Activated CD8-positive, alpha-beta memory T cell treated with anti-CD3 and anti-CD28 coated beads, Interleukin-2, amount 50 U/mL, for 4 hours (primary cell): Measurements from ENCODE around the gene C1QTNF1.
A peak's percentile ranks its signal among the peaks of the same experiment; 100 is the strongest.
"Not testable (repeated sequence)": the region's sequence is repeated elsewhere in the genome, so short reads cannot be mapped to it uniquely, and the experiment has no call there.

Experiments
- DNase-seq: peaks from one replicate; pipeline ENCODE4 v3.0.0-alpha.2; 2020

C1QTNF1 gene

DNA sequence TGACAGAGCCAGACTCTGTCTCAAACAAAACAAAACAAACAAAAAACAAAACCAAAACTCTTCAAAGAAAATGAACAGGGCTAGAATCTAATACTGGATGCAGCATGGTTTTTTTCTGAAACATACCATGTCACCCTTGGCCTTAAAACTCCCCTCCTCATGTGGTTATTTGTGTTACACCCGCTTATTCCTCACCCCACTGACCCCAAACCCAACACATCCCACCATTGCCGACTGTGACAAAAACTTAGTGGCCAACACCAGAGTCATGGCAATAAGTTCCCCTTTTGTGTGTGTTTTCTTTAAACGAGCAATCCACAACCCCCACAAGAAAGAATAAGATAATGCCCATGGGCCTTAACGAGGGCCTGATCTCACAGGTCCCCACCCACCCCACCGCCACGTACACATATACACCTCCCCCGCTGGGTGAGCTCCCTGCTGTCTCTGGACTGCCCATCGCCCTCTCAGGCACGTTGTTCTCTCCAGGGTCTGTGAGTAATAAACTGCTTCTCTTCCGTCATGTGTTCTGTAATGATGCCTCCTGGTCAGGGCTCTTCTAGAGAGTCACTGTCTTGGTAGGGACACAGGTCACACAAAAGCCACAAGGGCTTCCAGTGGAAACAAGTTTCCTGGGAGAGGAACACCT, 33.9 kb downstream of the C1QTNF1 start:
- no peak for DNase-seq

DNA sequence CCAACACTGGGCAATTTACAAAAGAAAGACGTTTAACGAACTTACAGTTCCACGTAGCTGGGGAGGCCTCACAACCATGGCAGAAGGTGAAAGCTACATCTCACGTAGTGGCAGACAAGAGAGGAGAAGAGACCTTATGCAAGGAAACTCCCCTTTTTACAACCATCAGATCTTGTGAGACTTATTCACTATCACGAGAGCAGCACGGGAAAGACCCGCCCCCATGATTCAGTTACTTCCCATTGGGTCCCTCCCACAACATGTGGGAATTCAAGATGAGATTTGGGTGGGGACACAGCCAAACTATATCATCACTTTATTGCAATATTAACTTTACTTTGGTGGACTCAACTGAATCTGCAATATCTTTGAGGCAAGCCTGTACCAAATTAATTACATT, 38.7 kb downstream of the C1QTNF1 start:
- no peak for DNase-seq

GRCh38 chr17:79064026-79064425, 40.1 kb downstream of the C1QTNF1 start:
- DNase-seq = no peak

DNA sequence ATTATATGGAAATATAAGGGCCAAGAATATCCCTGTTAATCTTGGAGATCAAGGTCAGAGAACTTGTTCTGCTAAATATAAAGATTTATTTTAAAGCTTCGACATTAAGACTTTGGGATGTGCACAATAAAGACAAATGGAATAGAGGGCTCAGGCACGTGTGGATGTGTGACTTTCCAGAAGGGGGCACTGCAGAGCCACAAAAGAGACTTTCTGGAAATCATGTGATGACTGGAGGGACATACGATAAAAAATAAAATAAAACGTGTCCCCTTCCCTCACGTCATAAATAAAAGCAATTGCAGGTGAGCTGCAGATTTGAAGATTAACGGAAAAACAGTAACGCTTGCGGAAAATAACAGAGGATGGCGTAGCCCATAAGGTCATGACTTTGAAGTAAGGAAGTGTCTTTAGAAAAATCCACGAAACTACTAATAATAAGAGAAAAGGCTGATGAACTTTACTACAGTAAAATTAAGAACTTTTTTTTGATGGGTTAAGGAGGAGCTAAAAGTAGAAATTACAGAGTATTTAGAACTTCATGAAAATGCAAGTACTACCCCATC, 41.2 kb downstream of the C1QTNF1 start:
- peak; percentile 62 for DNase-seq

DNA sequence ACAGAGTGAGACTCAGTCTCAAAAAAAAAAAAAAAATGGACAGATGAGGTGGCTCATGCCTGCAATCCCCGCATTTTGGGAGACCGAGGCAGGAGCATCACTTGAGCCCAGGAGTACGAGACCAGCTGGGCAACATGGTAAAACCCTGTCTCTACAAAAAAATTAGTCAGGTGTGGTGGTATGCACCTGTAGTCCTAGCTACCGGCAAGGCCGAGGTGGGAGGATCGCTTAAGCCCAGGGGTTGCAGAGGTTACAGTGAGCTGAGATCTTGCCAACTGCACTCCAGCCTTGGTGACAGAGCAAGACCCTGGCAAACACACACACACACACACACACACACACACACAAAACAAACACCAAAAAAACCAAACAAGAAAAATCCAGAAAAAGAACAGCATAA, 43.0 kb downstream of the C1QTNF1 start:
- no peak for DNase-seq

GRCh38 chr17:79070266-79070880, 46.4 kb downstream of the C1QTNF1 start:
- no peak for DNase-seq

DNA sequence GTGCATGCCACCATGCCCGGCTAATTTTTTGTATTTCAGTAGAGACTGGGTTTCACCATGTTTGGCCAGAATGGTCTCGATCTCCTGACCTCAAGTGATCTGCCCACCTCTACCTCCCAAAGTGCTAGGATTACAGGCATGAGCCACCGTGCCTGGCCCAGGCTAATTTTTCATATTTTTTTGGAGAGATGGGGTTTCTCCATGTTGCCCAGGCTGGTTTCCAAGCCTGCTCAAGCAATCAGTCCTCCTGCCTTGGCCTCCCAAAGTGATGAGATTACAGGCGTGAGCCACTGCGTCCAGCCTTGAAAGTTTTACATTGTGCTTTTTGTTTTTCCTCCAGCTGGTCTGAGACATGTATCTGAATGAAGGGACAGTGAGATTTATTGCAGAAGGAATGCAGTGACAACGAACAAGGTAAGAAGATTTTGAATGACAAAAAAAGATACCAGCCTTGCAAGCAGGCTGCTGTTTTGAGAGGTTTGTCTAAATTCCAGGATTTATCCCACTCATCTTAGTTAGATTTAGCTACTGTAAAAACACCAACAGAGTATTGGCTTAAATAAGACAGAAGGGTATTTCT, 47.3 kb downstream of the C1QTNF1 start:
- no peak for DNase-seq

- no peak for DNase-seq
These were observed 48.6 kb downstream of the C1QTNF1 start for GRCh38 chr17:79072544-79072943.

DNA sequence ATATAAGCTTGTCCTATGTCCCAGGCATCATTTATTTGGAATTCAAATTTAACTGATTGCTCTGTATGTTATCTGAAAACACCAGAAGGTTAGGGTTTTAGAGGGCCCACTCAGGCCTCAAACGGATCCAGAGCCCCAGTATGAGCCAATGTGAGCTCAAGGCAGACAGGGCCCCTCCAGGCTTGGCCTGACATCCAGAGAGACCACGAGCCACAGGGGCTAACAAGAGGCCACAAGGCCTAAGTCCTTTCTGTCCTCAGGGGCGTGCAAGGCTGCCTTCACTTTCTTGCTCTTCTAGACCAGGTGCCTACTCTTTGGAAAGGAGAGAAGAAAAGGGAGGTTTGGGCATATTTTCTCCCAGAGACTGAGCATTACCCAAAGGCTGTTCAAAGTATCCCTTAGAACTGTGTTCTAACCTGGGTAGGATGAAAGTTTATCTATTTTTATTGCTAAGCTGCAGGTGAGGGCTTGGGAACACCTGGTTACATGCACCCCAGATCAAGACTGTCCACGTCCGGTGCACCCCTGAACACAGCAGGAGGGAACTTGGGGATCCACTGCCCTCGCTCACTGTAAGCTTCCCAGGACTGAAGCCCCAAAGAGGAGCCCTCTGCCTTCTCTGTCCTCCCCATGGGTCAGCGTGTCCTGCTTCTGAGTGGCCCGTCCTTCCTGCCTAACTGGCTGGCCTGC, 49.2 kb downstream of the C1QTNF1 start:
- DNase-seq = no peak

GRCh38 chr17:79073706-79074088, 49.7 kb downstream of the C1QTNF1 start:
- no peak for DNase-seq

- DNase-seq = not testable (repeated sequence)
These were observed 50.2 kb downstream of the C1QTNF1 start for GRCh38 chr17:79074121-79074648.

GRCh38 chr17:79074649-79075445, 50.9 kb downstream of the C1QTNF1 start, which contains the start of gene ENGASE:
TSS of gene ENGASE (plus strand) at chr17:79074824. CDS start at chr17:79074945, 121 bp downstream.
- DNase-seq = peak; percentile 91

- no peak for DNase-seq
These were observed 51.4 kb downstream of the C1QTNF1 start for GRCh38 chr17:79075446-79075750.

GRCh38 chr17:79075861-79076406, 52.0 kb downstream of the C1QTNF1 start:
- no peak for DNase-seq

GRCh38 chr17:79077587-79077986, 53.6 kb downstream of the C1QTNF1 start:
- no peak for DNase-seq

DNA sequence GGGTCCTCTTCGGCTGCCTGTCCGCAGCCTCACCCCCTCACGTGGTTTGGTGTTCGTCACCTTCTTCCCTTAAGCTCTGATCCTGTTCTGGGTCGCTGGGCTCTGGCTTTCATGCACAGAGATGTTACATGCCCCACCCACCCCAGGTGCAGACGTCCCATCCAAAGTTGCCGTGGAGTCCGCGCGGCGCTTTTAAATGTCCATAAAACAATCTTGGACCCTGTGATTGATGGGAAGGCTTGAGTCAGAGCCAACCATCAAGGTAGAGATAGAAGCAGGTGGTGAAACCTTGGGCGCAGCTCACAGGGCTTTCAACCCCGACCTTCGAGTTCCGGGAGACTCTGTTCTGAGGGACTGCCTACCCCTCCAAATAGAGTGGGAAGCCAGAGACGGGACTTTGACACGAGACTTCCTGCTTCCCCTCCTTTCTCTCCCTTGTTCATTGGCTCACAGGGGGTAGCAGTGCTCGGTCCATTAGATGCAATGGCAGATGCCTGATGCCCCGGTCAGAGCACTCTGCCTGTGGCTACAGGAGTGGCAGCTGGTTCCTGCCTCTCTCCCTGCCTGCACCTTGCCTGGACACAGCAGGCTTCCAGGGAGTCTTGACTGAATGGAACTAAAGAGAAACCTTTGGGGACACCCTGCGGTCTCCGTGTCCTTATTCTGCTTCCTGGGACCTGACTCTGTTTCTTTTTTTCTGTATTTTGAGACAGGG, 54.7 kb downstream of the C1QTNF1 start:
- no peak for DNase-seq

DNA sequence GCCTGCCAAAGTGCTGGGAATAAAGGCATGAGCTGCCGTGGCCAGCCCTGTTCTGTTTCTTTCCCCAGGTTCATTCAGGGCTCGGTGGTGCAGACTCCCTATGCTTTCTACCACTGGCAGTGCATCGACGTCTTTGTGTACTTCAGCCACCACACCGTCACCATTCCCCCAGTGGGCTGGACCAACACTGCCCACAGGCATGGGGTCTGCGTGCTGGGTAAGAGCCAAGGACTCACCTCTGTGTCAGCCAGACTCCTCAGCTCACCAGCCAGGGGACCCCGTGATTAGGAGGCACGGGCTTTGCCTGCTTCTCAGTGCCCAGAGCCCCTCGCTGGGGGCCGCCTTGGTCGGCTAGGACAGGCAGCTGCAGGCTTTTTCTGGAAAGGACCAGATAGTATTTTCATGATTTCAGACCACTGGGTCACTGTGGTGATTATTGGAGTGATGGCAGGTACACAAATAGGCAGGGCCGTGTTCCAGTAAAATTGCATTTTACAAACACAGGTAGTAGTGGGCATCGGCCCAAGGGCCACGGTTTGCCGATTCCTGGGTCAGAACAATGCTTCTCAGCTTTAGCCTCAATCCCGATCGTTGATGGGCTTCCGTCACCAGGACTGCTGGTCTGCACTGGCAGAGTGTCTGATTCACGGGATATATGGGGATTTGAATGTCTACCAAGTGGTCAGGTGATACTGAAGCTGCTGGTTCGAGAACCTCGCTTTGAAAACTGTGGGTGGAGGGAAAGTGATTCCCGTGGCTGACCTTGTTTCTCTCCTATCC, 55.6 kb downstream of the C1QTNF1 start:
- DNase-seq = no peak

- no peak for DNase-seq
These were observed 56.4 kb downstream of the C1QTNF1 start for GRCh38 chr17:79080349-79080748.

DNA sequence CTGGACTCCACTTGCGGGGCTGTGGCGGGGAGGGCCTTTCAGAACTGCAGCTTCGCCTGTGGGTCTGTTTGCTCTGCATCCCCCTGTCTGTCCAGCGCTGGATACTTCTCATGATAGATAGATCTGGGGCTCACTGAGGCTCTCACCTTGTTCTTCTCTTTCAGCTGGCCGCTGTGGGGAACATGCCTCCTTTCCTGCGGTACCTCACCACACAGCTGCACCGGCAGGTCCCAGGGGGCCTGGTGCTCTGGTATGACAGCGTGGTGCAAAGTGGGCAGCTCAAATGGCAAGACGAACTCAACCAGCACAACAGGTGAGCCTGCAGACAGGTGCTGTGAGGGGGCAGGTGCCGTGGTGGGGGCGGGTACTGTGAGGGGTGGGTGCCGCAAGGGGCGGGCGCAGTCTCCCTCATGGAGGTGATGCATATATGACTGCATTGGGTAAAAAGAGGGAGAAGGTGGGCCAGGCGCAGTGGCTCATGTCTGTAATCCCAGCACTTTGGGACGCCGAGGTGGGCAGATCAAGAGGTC, 56.9 kb downstream of the C1QTNF1 start:
- no peak for DNase-seq

DNA sequence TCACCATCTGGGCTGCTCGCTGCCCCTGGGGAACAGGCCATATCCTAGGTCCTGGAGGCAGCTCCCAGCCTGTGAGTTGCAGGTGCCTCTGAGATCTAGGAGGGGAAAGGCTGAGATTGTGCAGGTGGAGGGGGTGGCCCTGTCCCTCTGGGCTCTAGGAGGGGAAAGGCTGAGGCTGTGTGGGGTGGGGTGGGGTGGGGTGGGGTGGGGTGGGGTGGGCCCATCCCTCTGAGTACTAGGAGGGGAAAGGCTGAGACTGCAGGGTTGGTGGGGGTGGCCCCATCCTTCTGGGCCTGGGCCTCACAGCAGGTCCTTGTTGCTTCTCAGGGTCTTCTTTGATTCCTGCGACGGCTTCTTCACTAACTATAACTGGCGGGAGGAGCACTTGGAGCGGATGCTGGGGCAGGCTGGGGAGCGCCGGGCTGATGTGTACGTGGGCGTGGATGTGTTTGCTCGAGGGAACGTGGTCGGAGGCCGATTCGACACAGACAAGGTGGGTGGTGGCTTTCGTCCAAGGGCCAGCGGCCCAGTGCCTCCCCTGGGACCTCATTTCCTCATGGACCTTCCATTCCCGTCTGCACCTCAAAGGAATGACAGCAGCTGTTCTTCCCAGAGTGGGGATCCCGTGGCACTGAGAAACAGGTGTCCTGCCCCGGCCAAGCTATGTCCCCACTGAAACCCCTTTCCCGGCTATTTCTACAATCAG, 57.8 kb downstream of the C1QTNF1 start:
- DNase-seq = no peak
